Stimulated activated CD4-positive, alpha-beta T cell treated with anti-CD3 and anti-CD28 coated beads, Interleukin-12 subunit alpha, Interleukin-12 subunit beta, amount 100 ng/mL, for 24 hours (primary cell): Measurements from ENCODE around the gene SLC16A7.

ENCODE experiments used
- DNase-seq, 2 experiments: peaks; one replicate each; pipeline ENCODE4 v3.0.0-alpha.2; 2020; ENCODE audit warnings: low read depth in 2 of 2

The SLC16A7 gene

GRCh38 chr12:59668674-59669073 lies 72.8 kb downstream of the SLC16A7 start:
- DNase-seq: no peak

GRCh38 chr12:59672273-59672672 lies 76.4 kb downstream of the SLC16A7 start:
- no peak for DNase-seq

GRCh38 chr12:59675461-59675860 lies 79.6 kb downstream of the SLC16A7 start:
- DNase-seq: no peak

GRCh38 chr12:59677857-59678256 lies 82.0 kb downstream of the SLC16A7 start:
- DNase-seq: no peak

GRCh38 chr12:59678759-59679411 lies 83.1 kb downstream of the SLC16A7 start:
- DNase-seq: no peak

GRCh38 chr12:59689776-59690175 lies 93.9 kb downstream of the SLC16A7 start:
- DNase-seq: no peak

GRCh38 chr12:59695379-59695778 lies 99.5 kb downstream of the SLC16A7 start:
- no peak for DNase-seq

GRCh38 chr12:59698600-59698999 lies 102.8 kb downstream of the SLC16A7 start:
- no peak for DNase-seq

- DNase-seq: no peak
Observed at GRCh38 chr12:59699421-59700152, 103.8 kb downstream of the SLC16A7 start.

- DNase-seq: no peak
Observed at GRCh38 chr12:59700153-59700450, 104.3 kb downstream of the SLC16A7 start.

- DNase-seq: no peak
Observed at GRCh38 chr12:59708064-59708463, 112.2 kb downstream of the SLC16A7 start.

- no peak for DNase-seq
Observed at GRCh38 chr12:59708484-59708883, 112.7 kb downstream of the SLC16A7 start.

- DNase-seq: no peak
Observed at GRCh38 chr12:59710004-59710628, 114.3 kb downstream of the SLC16A7 start.

GRCh38 chr12:59710964-59711363 lies 115.1 kb downstream of the SLC16A7 start:
- no peak for DNase-seq

GRCh38 chr12:59715434-59715833 lies 119.6 kb downstream of the SLC16A7 start:
- DNase-seq: no peak

GRCh38 chr12:59716043-59716442 lies 120.2 kb downstream of the SLC16A7 start:
- DNase-seq: no peak

- DNase-seq: no peak
Observed at GRCh38 chr12:59717436-59717835, 121.6 kb downstream of the SLC16A7 start.

- no peak for DNase-seq
Observed at GRCh38 chr12:59719701-59720100, 123.9 kb downstream of the SLC16A7 start.

GRCh38 chr12:59723520-59723919 lies 127.7 kb downstream of the SLC16A7 start:
- DNase-seq: no peak

- DNase-seq: no peak
Observed at GRCh38 chr12:59724011-59724695, 128.3 kb downstream of the SLC16A7 start.

- DNase-seq: no peak
Observed at GRCh38 chr12:59733200-59733599, 137.4 kb downstream of the SLC16A7 start.

GRCh38 chr12:59734371-59734770 lies 138.5 kb downstream of the SLC16A7 start:
- no peak for DNase-seq

- no peak for DNase-seq
Observed at GRCh38 chr12:59735231-59735630, 139.4 kb downstream of the SLC16A7 start.
